Liver (tissue), 9 donors: Measurements from ENCODE around the gene ORMDL3. TPM values are rescaled to one million over a fixed set of nuclear protein-coding genes. Genes with fewer than 3 reads are reported as not detected.

Experiments used
- DNase-seq: peaks from one replicate; pipeline ENCODE4 v3.0.0-alpha.2; 2017; ENCODE audit warnings: low spot score
- H3K27ac ChIP-seq, 2 donors: one replicate each; pipeline ENCODE4 v1.7.0; 2013; ENCODE audit warnings: inconsistent platforms in 2 of 2, low read length in 2 of 2, control low read depth in 1 of 2, low read depth in 1 of 2, mild to moderate bottlenecking in 1 of 2
- H3K27me3 ChIP-seq, 4 donors: one replicate each; pipeline versions ENCODE4 v1.6.1 to v1.7.0; 2013; ENCODE audit warnings: low read length in 3 of 4, inconsistent platforms in 1 of 4, mild to moderate bottlenecking in 1 of 4, moderate library complexity in 1 of 4; ENCODE audit not compliant: control insufficient read depth in 4 of 4, insufficient read depth in 4 of 4
- H3K36me3 ChIP-seq, 4 donors: one replicate each; pipeline versions ENCODE4 v1.6.1 to v1.7.0; 2013; ENCODE audit warnings: low read length in 3 of 4, mild to moderate bottlenecking in 3 of 4, low read depth in 1 of 4, moderate library complexity in 1 of 4; ENCODE audit not compliant: control insufficient read depth in 4 of 4, insufficient read depth in 3 of 4
- H3K4me1 ChIP-seq, 4 donors: one replicate each; pipeline versions ENCODE4 v1.6.1 to v1.7.0; 2013; ENCODE audit warnings: low read length in 3 of 4, mild to moderate bottlenecking in 3 of 4, moderate library complexity in 1 of 4; ENCODE audit not compliant: control insufficient read depth in 4 of 4, insufficient read depth in 4 of 4
- H3K4me3 ChIP-seq, 3 donors: one replicate each; pipeline versions ENCODE4 v1.6.1 to v1.7.0; 2013; ENCODE audit warnings: low read length in 3 of 3, control low read depth in 1 of 3, low read depth in 1 of 3, mild to moderate bottlenecking in 1 of 3
- H3K9ac ChIP-seq, 2 donors: one replicate each; pipeline ENCODE4 v1.7.0; 2013; ENCODE audit warnings: low read length in 2 of 2, mild to moderate bottlenecking in 2 of 2, moderate library complexity in 2 of 2, control low read depth in 1 of 2, low read depth in 1 of 2
- H3K9me3 ChIP-seq, 4 donors: one replicate each; pipeline versions ENCODE4 v1.6.1 to v1.7.0; 2013; ENCODE audit warnings: low read length in 3 of 4; ENCODE audit not compliant: control insufficient read depth in 4 of 4
- ATF3 ChIP-seq: IDR thresholded peaks from 2 replicates; pipeline ENCODE4 v1.6.1; 2016; ENCODE audit warnings: antibody characterized with exemption
- CTCF ChIP-seq: fragments of 150-350 bp; IDR thresholded peaks from 2 replicates; pipeline ENCODE4 v1.5.1; 2017; ENCODE audit warnings: improper control_type of control experiment, low read depth, low read length; ENCODE audit not compliant: missing input control
- EGR1 ChIP-seq, 2 donors: IDR thresholded peaks; 2 replicates each; pipeline ENCODE4 v1.6.1; 2016 to 2018; ENCODE audit warnings: antibody characterized with exemption in 2 of 2, low read depth in 2 of 2
- FOXA1 ChIP-seq: IDR thresholded peaks from 2 replicates; pipeline ENCODE4 v1.6.1; 2016; ENCODE audit warnings: antibody characterized with exemption
- FOXA2 ChIP-seq: IDR thresholded peaks from 2 replicates; pipeline ENCODE4 v1.6.1; 2016; ENCODE audit warnings: antibody characterized with exemption
- GABPA ChIP-seq, 2 donors: IDR thresholded peaks in 1 of 2; conservative IDR thresholded peaks in 1 of 2; 2 replicates each; pipeline ENCODE4 v1.6.1; 2016; ENCODE audit warnings: antibody characterized with exemption in 2 of 2, mild to moderate bottlenecking in 1 of 2, moderate library complexity in 1 of 2
- HNF4A ChIP-seq, 2 donors: conservative IDR thresholded peaks; 2 replicates each; pipeline ENCODE4 v1.6.1; 2016; ENCODE audit warnings: antibody characterized with exemption in 2 of 2, mild to moderate bottlenecking in 2 of 2
- HNF4G ChIP-seq: IDR thresholded peaks from 2 replicates; pipeline ENCODE4 v1.6.1; 2016; ENCODE audit warnings: antibody characterized with exemption
- JUND ChIP-seq, 2 donors: IDR thresholded peaks; 2 replicates each; pipeline ENCODE4 v1.6.1; 2016; ENCODE audit warnings: antibody characterized with exemption in 2 of 2
- MAX ChIP-seq: IDR thresholded peaks from 2 replicates; pipeline ENCODE4 v1.6.1; 2016; ENCODE audit warnings: antibody characterized with exemption
- NR2F2 ChIP-seq: IDR thresholded peaks from 2 replicates; pipeline ENCODE4 v1.6.1; 2016; ENCODE audit warnings: antibody characterized with exemption
- RAD21 ChIP-seq, 2 donors: IDR thresholded peaks; 2 replicates each; pipeline ENCODE4 v1.6.1; 2016; ENCODE audit warnings: antibody characterized with exemption in 2 of 2, mild to moderate bottlenecking in 2 of 2
- REST ChIP-seq: IDR thresholded peaks from 2 replicates; pipeline ENCODE4 v1.6.1; 2016; ENCODE audit warnings: antibody characterized with exemption, mild to moderate bottlenecking
- RXRA ChIP-seq, 2 donors: IDR thresholded peaks; 2 replicates each; pipeline ENCODE4 v1.6.1; 2017 to 2018; ENCODE audit warnings: antibody characterized with exemption in 2 of 2, mild to moderate bottlenecking in 1 of 2
- SP1 ChIP-seq: IDR thresholded peaks from 2 replicates; pipeline ENCODE4 v1.6.1; 2018; ENCODE audit warnings: antibody characterized with exemption, mild to moderate bottlenecking
- TAF1 ChIP-seq: conservative IDR thresholded peaks from 2 replicates; pipeline ENCODE4 v1.6.1; 2016; ENCODE audit warnings: antibody characterized with exemption, mild to moderate bottlenecking
- YY1 ChIP-seq: IDR thresholded peaks from 2 replicates; pipeline ENCODE4 v1.6.1; 2016; ENCODE audit warnings: antibody characterized with exemption, mild to moderate bottlenecking
- ZBTB33 ChIP-seq: IDR thresholded peaks from 2 replicates; pipeline ENCODE4 v1.6.1; 2016; ENCODE audit warnings: antibody characterized with exemption
- WGBS: extraction: QIAGEN DNeasy Blood & Tissue Kit; methylation state at CpG from one replicate; pipeline ENCODE4 v1.1.7; 2013; 5-methylcytosine and 5-hydroxymethylcytosine counted together
- polyA plus RNA-seq, 2 donors: library from polyadenylated mRNA; stranded (reverse) in 1 of 2; unstranded in 1 of 2; fragments of 200-250 nt in 1 of 2; fragments of >200 nt in 1 of 2; fragmentation: Nextera tagmentation in 1 of 2; extraction: Ambion mirVana in 1 of 2; gene quantifications; one replicate each; pipeline versions ENCODE4 v1.2.1 to v1.2.3, GENCODE V29; 2013 to 2015
- total RNA-seq, 2 donors: library from RNA; depleted of rRNA; stranded (reverse); fragments of >200 nt; gene quantifications; one replicate each; pipeline ENCODE4 v1.2.3, GENCODE V29; 2014
- donor health status: healthy.
- donor health status: healthy.
- donor health status: healthy.
- donor health status: healthy.
- donor health status: healthy.

The ORMDL3 gene
- total and polyA plus RNA-seq, 4 donors, result 71.0 to 141 (median 125) TPM

- peak; percentile 48 for TF ChIP-seq CTCF
These were observed 54.6 kb downstream of the ORMDL3 start (continued) for GRCh38 chr17:39872751-39873150.

GRCh38 chr17:39871801-39872200 lies 55.6 kb downstream of the ORMDL3 start:
- no peak for TF ChIP-seq GABPA (IDR thresholded peaks at IDR 0.05 in 1 of 2, conservative IDR thresholded peaks at IDR 0.05 in 1 of 2)
- TF ChIP-seq REST, result no peak
- TF ChIP-seq HNF4A (conservative IDR thresholded peaks at IDR 0.05), result no peak
- no peak for TF ChIP-seq MAX
- no peak for TF ChIP-seq TAF1
- TF ChIP-seq RAD21 (IDR thresholded peaks at IDR 0.05), result no peak
- TF ChIP-seq HNF4G, result no peak
- no peak for TF ChIP-seq NR2F2
- TF ChIP-seq RXRA (IDR thresholded peaks at IDR 0.05), result no peak
- no peak for TF ChIP-seq YY1
- TF ChIP-seq ZBTB33, result no peak
- no peak for TF ChIP-seq FOXA2
- TF ChIP-seq FOXA1, result no peak
- TF ChIP-seq SP1, result no peak
- no peak for TF ChIP-seq CTCF
- TF ChIP-seq ATF3, result no peak
- TF ChIP-seq EGR1 (IDR thresholded peaks at IDR 0.05; ENCODE audit: low read depth in 2 of 2), result no peak
- no peak for TF ChIP-seq JUND (IDR thresholded peaks at IDR 0.05)
- no peaks in the 10 kb centered on the region for H3K9me3 ChIP-seq
- 89% methylated on average over 2 of the region's 2 CpGs for WGBS
- H3K4me1 ChIP-seq, result peaks cover 0 to 4% (median under 1%) of the 10 kb centered on the region in 4 donors
- H3K36me3 ChIP-seq, result no peaks in the 10 kb centered on the region
- H3K27ac ChIP-seq, result no peak overlapping the region
- no peak for DNase-seq
- H3K27me3 ChIP-seq, result no peaks in the 10 kb centered on the region
- no peak overlapping the region for H3K4me3 ChIP-seq
- H3K9ac ChIP-seq, result no peak overlapping the region
